Pancreas (tissue), 10 donors: ENCODE measurements around the gene UBTD2. TPM values are rescaled to one million over a fixed set of nuclear protein-coding genes. Genes with fewer than 3 reads are reported as not detected.

Experiments used
- ATAC-seq, 4 donors: fragments of 200-7000 bp; cut with Tn5 transposase; one replicate each; pipeline versions ENCODE4 v1.8.0 to v1.9.1; 2020; ENCODE audit warnings: mild to moderate bottlenecking in 4 of 4, moderate library complexity in 4 of 4
- DNase-seq, 6 donors: peaks; one replicate each; pipeline ENCODE4 v3.0.0-alpha.2; 2020
- FAIRE-seq: peaks from 2 replicates; lab custom pipeline; 2012; peaks lifted over from hg19 to GRCh38; lab: Jason Lieb, UNC
- H3K27ac ChIP-seq, 4 donors: fragments of 200-600 bp; sonication (generic); 1 replicate in 3 of 4; 2 replicates in 1 of 4; pipeline versions ENCODE4 v1.5.0 to v1.8.0; 2020
- H3K27me3 ChIP-seq, 4 donors: fragments of 200-600 bp; one replicate each; pipeline ENCODE4 v1.8.0; 2021
- H3K36me3 ChIP-seq, 3 donors: fragments of 200-600 bp; sonication (generic) in 1 of 3; one replicate each; pipeline versions ENCODE4 v1.5.0 to v1.8.0; 2020 to 2021
- H3K4me1 ChIP-seq, 3 donors: fragments of 200-600 bp; one replicate each; pipeline ENCODE4 v1.8.0; 2021
- H3K4me3 ChIP-seq, 4 donors: fragments of 200-600 bp; sonication (generic) in 2 of 4; one replicate each; pipeline versions ENCODE4 v1.5.0 to v1.8.0; 2020 to 2021
- H3K9me3 ChIP-seq, 4 donors: fragments of 200-600 bp; one replicate each; pipeline ENCODE4 v1.8.0; 2021
- CTCF ChIP-seq, 4 donors: fragments of 200-600 bp; sonication (generic) in 3 of 4; IDR thresholded peaks; one replicate each; pipeline versions ENCODE4 v1.5.0 to v1.8.0; 2021; ENCODE audit warnings: antibody characterized with exemption in 4 of 4
- WGBS, 2 donors: extraction: QIAGEN DNeasy Blood & Tissue Kit; methylation state at CpG; one replicate each; pipeline ENCODE4 v1.1.7; 2013; 5-methylcytosine and 5-hydroxymethylcytosine counted together
- intact Hi-C, 3 donors: fragments of 100-400 bp; cut with DNase I; formaldehyde crosslinking; loops; one replicate each; pipeline versions ENCODE4 v1.11.1 to v1.14.2; 2022
- polyA plus RNA-seq, 2 donors: library from polyadenylated mRNA; stranded (reverse); fragments of 200-250 nt; gene quantifications; one replicate each; pipeline ENCODE4 v1.2.3, GENCODE V29; 2013
- total RNA-seq, 6 donors: library from RNA; stranded (reverse); fragmentation: NEBNext Ultra II Directional in 4 of 6; extraction: Animal tissue kit (Norgen Biotek cat#: 25700) in 4 of 6; gene quantifications; one replicate each; pipeline versions ENCODE4 v1.2.1 to v1.2.4, GENCODE V29; 2021 to 2023
- donor health status: healthy with polysubstance abuse.
- donor health status: DM: no; HTN: no; CAD: no; lungs with moderate emphysema.
- donor health status: DM: no; HTN: no; CAD: no.
- donor health status: control.
- donor health status: control.
- donor health status: Bipolar disorder and iron deficiency.
- donor health status: DM: yes; HTN: yes; CAD: no.
- donor health status: DM: no; HTN: no; CAD: no.
- donor health status: DM: no; HTN: no; CAD: no.
- donor health status: DM: yes; HTN: yes; CAD: no.

Gene UBTD2
- total and polyA plus RNA-seq, 8 donors: 4.5 to 12.9 (median 6.9) TPM

GRCh38 chr5:172178301-172178987 is 105.1 kb downstream of the UBTD2 start:
- Histone ChIP-seq H3K4me1 (no peaks in the 10 kb centered on the region), H3K4me3 (no peak overlapping the region), H3K36me3 (no peaks in the 10 kb centered on the region), H3K27ac (peak overlapping the region in 1 of 4 donors; percentile 11), H3K27me3 (no peaks in the 10 kb centered on the region), H3K9me3 (no peaks in the 10 kb centered on the region)
- no peak for TF ChIP-seq CTCF (IDR thresholded peaks at IDR 0.05)
- ATAC-seq (peak in 1 of 4 donors; percentile 58), FAIRE-seq (no peak), DNase-seq (peak in 1 of 6 donors; percentile 44)
- 64 to 65% methylated on average over 18 of the region's 18 CpGs for WGBS, 2 donors
- intact Hi-C loops: no loop called here

- Histone ChIP-seq H3K4me3 (no peak overlapping the region), H3K27ac (no peak overlapping the region), H3K36me3 (no peaks in the 10 kb centered on the region), H3K27me3 (no peaks in the 10 kb centered on the region), H3K4me1 (no peaks in the 10 kb centered on the region), H3K9me3 (no peaks in the 10 kb centered on the region)
- FAIRE-seq: no peak
- no peak for DNase-seq
- TF ChIP-seq CTCF (IDR thresholded peaks at IDR 0.05): no peak
- no peak for ATAC-seq
- WGBS, 2 donors: 85 to 93% methylated on average over 7 of the region's 7 CpGs
- intact Hi-C loops: no loop called here
Observed at GRCh38 chr5:172177176-172177575, 106.4 kb downstream of the UBTD2 start.

GRCh38 chr5:172175263-172175719 is 108.3 kb downstream of the UBTD2 start:
- Histone ChIP-seq H3K4me1 (no peaks in the 10 kb centered on the region), H3K27ac (no peak overlapping the region)
- FAIRE-seq: no peak

GRCh38 chr5:172173564-172174153 is 109.9 kb downstream of the UBTD2 start:
- no peaks in the 10 kb centered on the region for H3K4me1 ChIP-seq
- H3K36me3 ChIP-seq: no peaks in the 10 kb centered on the region
- no peak overlapping the region for H3K27ac ChIP-seq
- H3K27me3 ChIP-seq: no peaks in the 10 kb centered on the region
- intact Hi-C loops: no loop called here
- TF ChIP-seq CTCF (IDR thresholded peaks at IDR 0.05): no peak
- WGBS, 2 donors: 91 to 93% methylated on average over 12 of the region's 12 CpGs
- no peak overlapping the region for H3K4me3 ChIP-seq
- FAIRE-seq: no peak
- H3K9me3 ChIP-seq: no peaks in the 10 kb centered on the region
- no peak for DNase-seq
- peak in 1 of 4 donors; percentile 10 for ATAC-seq

More at GRCh38 chr5:172175263-172175719, 108.3 kb downstream of the UBTD2 start:
- peak overlapping the region in 1 of 4 donors; percentile 13 for H3K4me3 ChIP-seq
- DNase-seq: peak in 1 of 6 donors; percentile 57
- WGBS, 2 donors: 80 to 86% methylated on average over 7 of the region's 7 CpGs
- ATAC-seq: peak in 3 of 4 donors; percentile 31 to 65 (median 47)
- no peaks in the 10 kb centered on the region for H3K9me3 ChIP-seq
- TF ChIP-seq CTCF (IDR thresholded peaks at IDR 0.05): no peak
- no peaks in the 10 kb centered on the region for H3K27me3 ChIP-seq
- intact Hi-C loops: no loop called here
- H3K36me3 ChIP-seq: no peaks in the 10 kb centered on the region
